Measurements from ENCODE around the gene MAN1C1. TPM values are rescaled to one million over a fixed set of nuclear protein-coding genes. Genes with fewer than 3 reads are reported as not detected.
A peak's percentile ranks its signal among the peaks of the same experiment; 100 is the strongest.

Gene MAN1C1
- total and polyA plus RNA-seq, 8 donors = 4.3 to 33.9 (median 6.1) TPM

DNA sequence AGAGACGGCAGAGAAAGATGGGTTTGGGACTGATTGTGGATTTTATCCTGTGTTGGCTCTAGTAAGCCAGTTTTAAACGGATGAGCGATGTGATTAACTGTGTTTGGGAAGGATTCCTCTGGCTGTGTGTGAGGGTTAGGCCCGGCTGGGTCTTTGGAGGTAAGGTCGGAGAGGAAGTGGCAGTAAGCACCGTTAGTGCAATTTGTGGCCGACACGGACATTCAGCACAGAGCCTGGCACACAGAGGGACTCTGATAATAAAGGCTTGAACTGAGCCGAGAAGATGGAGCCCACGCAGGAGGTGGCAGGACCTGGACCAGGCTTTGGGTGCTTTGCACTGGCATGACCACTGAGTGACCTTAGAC, 204.5 kb downstream of the MAN1C1 start:
- no peak for DNase-seq
- Histone ChIP-seq H3K27me3 (no peaks in the 10 kb centered on the region), H3K27ac (peak overlapping the region; percentile 87 to 96 (median 95)), H3K4me1 (peaks cover 27 to 67% (median 50%) of the 10 kb centered on the region in 4 donors), H3K4me3 (peak overlapping the region; percentile 75 to 94 (median 87)), H3K36me3 (peaks cover 4 to 26% (median 20%) of the 10 kb centered on the region in 4 donors), H3K9me3 (no peaks in the 10 kb centered on the region)
- TF ChIP-seq POLR2AphosphoS5 (IDR thresholded peaks at IDR 0.05) = no peak
- TF ChIP-seq EP300 (IDR thresholded peaks at IDR 0.05) = no peak
- TF ChIP-seq POLR2A (IDR thresholded peaks at IDR 0.05) = no peak
- TF ChIP-seq, protein P1, sequence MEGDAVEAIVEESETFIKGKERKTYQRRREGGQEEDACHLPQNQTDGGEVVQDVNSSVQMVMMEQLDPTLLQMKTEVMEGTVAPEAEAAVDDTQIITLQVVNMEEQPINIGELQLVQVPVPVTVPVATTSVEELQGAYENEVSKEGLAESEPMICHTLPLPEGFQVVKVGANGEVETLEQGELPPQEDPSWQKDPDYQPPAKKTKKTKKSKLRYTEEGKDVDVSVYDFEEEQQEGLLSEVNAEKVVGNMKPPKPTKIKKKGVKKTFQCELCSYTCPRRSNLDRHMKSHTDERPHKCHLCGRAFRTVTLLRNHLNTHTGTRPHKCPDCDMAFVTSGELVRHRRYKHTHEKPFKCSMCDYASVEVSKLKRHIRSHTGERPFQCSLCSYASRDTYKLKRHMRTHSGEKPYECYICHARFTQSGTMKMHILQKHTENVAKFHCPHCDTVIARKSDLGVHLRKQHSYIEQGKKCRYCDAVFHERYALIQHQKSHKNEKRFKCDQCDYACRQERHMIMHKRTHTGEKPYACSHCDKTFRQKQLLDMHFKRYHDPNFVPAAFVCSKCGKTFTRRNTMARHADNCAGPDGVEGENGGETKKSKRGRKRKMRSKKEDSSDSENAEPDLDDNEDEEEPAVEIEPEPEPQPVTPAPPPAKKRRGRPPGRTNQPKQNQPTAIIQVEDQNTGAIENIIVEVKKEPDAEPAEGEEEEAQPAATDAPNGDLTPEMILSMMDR (IDR thresholded peaks at IDR 0.05) = no peak
- intact Hi-C loops (cut with DNase I; ENCODE audit: low total_unique reads) = no loop called here
- WGBS, 5 donors = 29 to 41% (median 31%) methylated on average over 10 of the region's 10 CpGs

DNA sequence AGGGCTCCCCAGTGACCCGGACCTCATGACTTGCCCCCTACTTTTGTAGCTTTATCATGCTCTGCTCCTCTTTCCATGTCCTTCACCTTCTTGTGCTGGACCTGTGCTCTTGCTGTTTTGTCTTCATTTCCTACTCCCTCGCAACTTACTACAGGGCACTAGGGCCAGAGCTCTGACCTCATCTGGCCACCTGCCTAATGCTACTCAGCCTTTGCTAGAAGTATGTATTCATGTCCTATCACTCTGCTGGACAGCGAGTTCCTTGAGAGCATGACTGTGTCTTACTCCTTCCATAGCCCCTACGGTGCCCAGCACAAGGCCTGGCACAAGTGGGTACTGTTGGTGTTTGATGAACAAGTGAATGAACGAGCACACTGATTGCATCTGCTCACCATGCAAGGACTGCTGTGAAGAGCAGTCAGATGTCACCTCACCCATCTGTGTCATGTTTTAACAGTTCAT, 205.1 kb downstream of the MAN1C1 start:
- H3K4me3 ChIP-seq = peak overlapping the region; percentile 75 to 94 (median 87)
- intact Hi-C loops (cut with DNase I; ENCODE audit: low total_unique reads) = no loop called here
- 38 to 68% (median 42%) methylated on average over 5 of the region's 5 CpGs for WGBS, 5 donors

DNA sequence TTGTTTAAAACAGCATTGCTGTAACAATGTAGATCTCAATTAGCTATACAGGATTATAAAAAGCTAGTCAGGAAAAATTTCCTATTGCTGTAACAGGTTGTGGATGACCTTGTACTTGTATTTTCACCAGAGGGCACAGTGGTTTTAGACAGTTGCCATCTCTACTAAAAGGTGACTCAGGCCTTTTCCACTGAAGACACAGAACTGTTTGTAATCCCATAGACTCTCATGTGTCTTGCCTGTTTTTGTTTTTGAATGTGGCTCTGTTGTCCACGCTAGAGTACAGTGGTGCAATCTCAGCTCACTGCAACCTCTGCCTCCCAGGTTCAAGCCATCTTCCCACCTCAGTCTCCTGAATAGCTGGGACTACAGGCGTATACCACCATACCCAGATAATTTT, 209.0 kb downstream of the MAN1C1 start:
- DNase-seq = no peak
- H3K4me1 ChIP-seq = peaks cover 12 to 44% (median 28%) of the 10 kb centered on the region in 4 donors
- TF ChIP-seq POLR2AphosphoS5 (IDR thresholded peaks at IDR 0.05) (no peak), POLR2A (IDR thresholded peaks at IDR 0.05) (no peak), EP300 (IDR thresholded peaks at IDR 0.05) (no peak)
- H3K27ac ChIP-seq = no peak overlapping the region
- no peaks in the 10 kb centered on the region for H3K9me3 ChIP-seq
- H3K36me3 ChIP-seq = peaks cover 40 to 65% (median 58%) of the 10 kb centered on the region in 4 donors
- 91 to 94% (median 92%) methylated on average over 2 of the region's 2 CpGs for WGBS, 5 donors
- no peaks in the 10 kb centered on the region for H3K27me3 ChIP-seq
- intact Hi-C loops (cut with DNase I; ENCODE audit: low total_unique reads) = no loop called here
- no peak overlapping the region for H3K4me3 ChIP-seq

More for the DNA sequence above, 205.1 kb downstream of the MAN1C1 start:
- Histone ChIP-seq H3K9me3 (no peaks in the 10 kb centered on the region), H3K4me1 (peaks cover 27 to 67% (median 50%) of the 10 kb centered on the region in 4 donors), H3K27me3 (no peaks in the 10 kb centered on the region), H3K27ac (peak overlapping the region; percentile 87 to 96 (median 95)), H3K36me3 (peaks cover 3 to 26% (median 20%) of the 10 kb centered on the region in 4 donors)
- DNase-seq = no peak
- no peak for TF ChIP-seq EP300 (IDR thresholded peaks at IDR 0.05)
- TF ChIP-seq, protein P1 (IDR thresholded peaks at IDR 0.05) = no peak
- no peak for TF ChIP-seq POLR2AphosphoS5 (IDR thresholded peaks at IDR 0.05)
- TF ChIP-seq POLR2A (IDR thresholded peaks at IDR 0.05) = no peak

GRCh38 chr1:25826571-25826970, 210.0 kb downstream of the MAN1C1 start:
- WGBS, 5 donors = 91 to 98% (median 95%) methylated on average over 8 to 10 of the region's 10 CpGs
- TF ChIP-seq, protein P1 (IDR thresholded peaks at IDR 0.05) = no peak
- TF ChIP-seq EP300 (IDR thresholded peaks at IDR 0.05) (no peak), POLR2AphosphoS5 (IDR thresholded peaks at IDR 0.05) (no peak), POLR2A (IDR thresholded peaks at IDR 0.05) (no peak)
- no peak overlapping the region for H3K4me3 ChIP-seq
- no peak overlapping the region for H3K27ac ChIP-seq
- peaks cover 3 to 34% (median 18%) of the 10 kb centered on the region in 4 donors for H3K4me1 ChIP-seq
- peaks cover 49 to 74% (median 67%) of the 10 kb centered on the region in 4 donors for H3K36me3 ChIP-seq
- intact Hi-C loops (cut with DNase I; ENCODE audit: low total_unique reads) = no loop called here
- no peak for DNase-seq
- no peaks in the 10 kb centered on the region for H3K27me3 ChIP-seq
- H3K9me3 ChIP-seq = no peaks in the 10 kb centered on the region

- Histone ChIP-seq H3K9me3 (no peaks in the 10 kb centered on the region), H3K36me3 (peaks cover 69 to 91% (median 85%) of the 10 kb centered on the region in 4 donors), H3K4me3 (no peak overlapping the region), H3K4me1 (peaks cover 0 to 28% (median 8%) of the 10 kb centered on the region in 4 donors), H3K27me3 (no peaks in the 10 kb centered on the region), H3K27ac (no peak overlapping the region)
- no peak for DNase-seq
- TF ChIP-seq EP300 (IDR thresholded peaks at IDR 0.05) (no peak), POLR2AphosphoS5 (IDR thresholded peaks at IDR 0.05) (no peak), POLR2A (IDR thresholded peaks at IDR 0.05) (no peak)
- TF ChIP-seq, protein P1 (IDR thresholded peaks at IDR 0.05) = no peak
- WGBS, 5 donors = 60 to 67% (median 65%) methylated on average over 3 of the region's 3 CpGs
- intact Hi-C loops (cut with DNase I; ENCODE audit: low total_unique reads) = no loop called here
Measured at GRCh38 chr1:25828491-25828890, 211.9 kb downstream of the MAN1C1 start.
